Liver (tissue), 9 donors: ENCODE results near the gene TENT4A. TPM values are rescaled to one million over a fixed set of nuclear protein-coding genes. Genes with fewer than 3 reads are reported as not detected.

ENCODE experiments used
- DNase-seq: peaks from one replicate; pipeline ENCODE4 v3.0.0-alpha.2; 2017; ENCODE audit warnings: low spot score
- H3K27ac ChIP-seq, 2 donors: one replicate each; pipeline ENCODE4 v1.7.0; 2013; ENCODE audit warnings: inconsistent platforms in 2 of 2, low read length in 2 of 2, control low read depth in 1 of 2, low read depth in 1 of 2, mild to moderate bottlenecking in 1 of 2
- H3K27me3 ChIP-seq, 4 donors: one replicate each; pipeline versions ENCODE4 v1.6.1 to v1.7.0; 2013; ENCODE audit warnings: low read length in 3 of 4, inconsistent platforms in 1 of 4, mild to moderate bottlenecking in 1 of 4, moderate library complexity in 1 of 4; ENCODE audit not compliant: control insufficient read depth in 4 of 4, insufficient read depth in 4 of 4
- H3K36me3 ChIP-seq, 4 donors: one replicate each; pipeline versions ENCODE4 v1.6.1 to v1.7.0; 2013; ENCODE audit warnings: low read length in 3 of 4, mild to moderate bottlenecking in 3 of 4, low read depth in 1 of 4, moderate library complexity in 1 of 4; ENCODE audit not compliant: control insufficient read depth in 4 of 4, insufficient read depth in 3 of 4
- H3K4me1 ChIP-seq, 4 donors: one replicate each; pipeline versions ENCODE4 v1.6.1 to v1.7.0; 2013; ENCODE audit warnings: low read length in 3 of 4, mild to moderate bottlenecking in 3 of 4, moderate library complexity in 1 of 4; ENCODE audit not compliant: control insufficient read depth in 4 of 4, insufficient read depth in 4 of 4
- H3K4me3 ChIP-seq, 3 donors: one replicate each; pipeline versions ENCODE4 v1.6.1 to v1.7.0; 2013; ENCODE audit warnings: low read length in 3 of 3, control low read depth in 1 of 3, low read depth in 1 of 3, mild to moderate bottlenecking in 1 of 3
- H3K9ac ChIP-seq, 2 donors: one replicate each; pipeline ENCODE4 v1.7.0; 2013; ENCODE audit warnings: low read length in 2 of 2, mild to moderate bottlenecking in 2 of 2, moderate library complexity in 2 of 2, control low read depth in 1 of 2, low read depth in 1 of 2
- H3K9me3 ChIP-seq, 4 donors: one replicate each; pipeline versions ENCODE4 v1.6.1 to v1.7.0; 2013; ENCODE audit warnings: low read length in 3 of 4; ENCODE audit not compliant: control insufficient read depth in 4 of 4
- ATF3 ChIP-seq: IDR thresholded peaks from 2 replicates; pipeline ENCODE4 v1.6.1; 2016; ENCODE audit warnings: antibody characterized with exemption
- CTCF ChIP-seq: fragments of 150-350 bp; IDR thresholded peaks from 2 replicates; pipeline ENCODE4 v1.5.1; 2017; ENCODE audit warnings: improper control_type of control experiment, low read depth, low read length; ENCODE audit not compliant: missing input control
- FOXA1 ChIP-seq: IDR thresholded peaks from 2 replicates; pipeline ENCODE4 v1.6.1; 2016; ENCODE audit warnings: antibody characterized with exemption
- FOXA2 ChIP-seq: IDR thresholded peaks from 2 replicates; pipeline ENCODE4 v1.6.1; 2016; ENCODE audit warnings: antibody characterized with exemption
- GABPA ChIP-seq, 2 donors: IDR thresholded peaks in 1 of 2; conservative IDR thresholded peaks in 1 of 2; 2 replicates each; pipeline ENCODE4 v1.6.1; 2016; ENCODE audit warnings: antibody characterized with exemption in 2 of 2, mild to moderate bottlenecking in 1 of 2, moderate library complexity in 1 of 2
- HNF4A ChIP-seq, 2 donors: conservative IDR thresholded peaks; 2 replicates each; pipeline ENCODE4 v1.6.1; 2016; ENCODE audit warnings: antibody characterized with exemption in 2 of 2, mild to moderate bottlenecking in 2 of 2
- JUND ChIP-seq, 2 donors: IDR thresholded peaks; 2 replicates each; pipeline ENCODE4 v1.6.1; 2016; ENCODE audit warnings: antibody characterized with exemption in 2 of 2
- MAX ChIP-seq: IDR thresholded peaks from 2 replicates; pipeline ENCODE4 v1.6.1; 2016; ENCODE audit warnings: antibody characterized with exemption
- NR2F2 ChIP-seq: IDR thresholded peaks from 2 replicates; pipeline ENCODE4 v1.6.1; 2016; ENCODE audit warnings: antibody characterized with exemption
- RAD21 ChIP-seq, 2 donors: IDR thresholded peaks; 2 replicates each; pipeline ENCODE4 v1.6.1; 2016; ENCODE audit warnings: antibody characterized with exemption in 2 of 2, mild to moderate bottlenecking in 2 of 2
- REST ChIP-seq: IDR thresholded peaks from 2 replicates; pipeline ENCODE4 v1.6.1; 2016; ENCODE audit warnings: antibody characterized with exemption, mild to moderate bottlenecking
- RXRA ChIP-seq, 2 donors: IDR thresholded peaks; 2 replicates each; pipeline ENCODE4 v1.6.1; 2017 to 2018; ENCODE audit warnings: antibody characterized with exemption in 2 of 2, mild to moderate bottlenecking in 1 of 2
- SP1 ChIP-seq: IDR thresholded peaks from 2 replicates; pipeline ENCODE4 v1.6.1; 2018; ENCODE audit warnings: antibody characterized with exemption, mild to moderate bottlenecking
- YY1 ChIP-seq: IDR thresholded peaks from 2 replicates; pipeline ENCODE4 v1.6.1; 2016; ENCODE audit warnings: antibody characterized with exemption, mild to moderate bottlenecking
- ZBTB33 ChIP-seq: IDR thresholded peaks from 2 replicates; pipeline ENCODE4 v1.6.1; 2016; ENCODE audit warnings: antibody characterized with exemption
- WGBS: extraction: QIAGEN DNeasy Blood & Tissue Kit; methylation state at CpG from one replicate; pipeline ENCODE4 v1.1.7; 2013; 5-methylcytosine and 5-hydroxymethylcytosine counted together
- polyA plus RNA-seq, 2 donors: library from polyadenylated mRNA; stranded (reverse) in 1 of 2; unstranded in 1 of 2; fragments of 200-250 nt in 1 of 2; fragments of >200 nt in 1 of 2; fragmentation: Nextera tagmentation in 1 of 2; extraction: Ambion mirVana in 1 of 2; gene quantifications; one replicate each; pipeline versions ENCODE4 v1.2.1 to v1.2.3, GENCODE V29; 2013 to 2015
- total RNA-seq, 2 donors: library from RNA; depleted of rRNA; stranded (reverse); fragments of >200 nt; gene quantifications; one replicate each; pipeline ENCODE4 v1.2.3, GENCODE V29; 2014
- donor health status: healthy.
- donor health status: healthy.
- donor health status: healthy.
- donor health status: healthy.
- donor health status: healthy.

The TENT4A gene
- total and polyA plus RNA-seq, 4 donors: 3.9 to 15.1 (median 8.1) TPM

DNA sequence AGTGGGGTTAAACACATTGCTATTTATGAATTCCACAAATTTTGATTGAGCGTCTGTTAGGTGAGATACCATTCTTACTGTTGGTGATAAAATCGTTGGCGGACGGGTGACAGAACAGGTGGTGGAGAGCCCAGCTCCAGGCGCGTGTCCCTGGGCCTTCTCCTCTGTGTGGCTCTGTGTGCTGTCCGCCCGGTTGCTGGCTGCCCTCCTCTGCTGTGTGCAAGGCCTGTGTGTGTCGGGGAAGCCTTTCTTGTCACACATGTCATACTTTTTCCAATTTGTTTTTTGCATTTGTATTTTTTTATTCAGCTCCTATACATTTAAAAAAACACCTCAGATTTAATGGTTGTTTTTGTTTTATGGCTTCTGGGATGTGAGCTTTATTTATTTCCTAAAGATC is 33.9 kb downstream of the TENT4A start:
- Histone ChIP-seq H3K27ac (no peak overlapping the region), H3K4me3 (no peak overlapping the region), H3K27me3 (no peaks in the 10 kb centered on the region), H3K36me3 (peaks cover 4 to 51% (median 48%) of the 10 kb centered on the region in 4 donors), H3K9me3 (no peaks in the 10 kb centered on the region), H3K4me1 (peaks cover 0 to 11% (median 4%) of the 10 kb centered on the region in 4 donors), H3K9ac (no peak overlapping the region)
- WGBS: 90% methylated on average over 9 of the region's 9 CpGs
- DNase-seq: no peak
- TF ChIP-seq CTCF: no peak
- TF ChIP-seq JUND (IDR thresholded peaks at IDR 0.05): no peak
- TF ChIP-seq YY1: no peak
- TF ChIP-seq GABPA (IDR thresholded peaks at IDR 0.05 in 1 of 2, conservative IDR thresholded peaks at IDR 0.05 in 1 of 2): no peak
- TF ChIP-seq RAD21 (IDR thresholded peaks at IDR 0.05): no peak
- TF ChIP-seq HNF4A (conservative IDR thresholded peaks at IDR 0.05): no peak
- TF ChIP-seq FOXA2: no peak
- TF ChIP-seq FOXA1: no peak
- TF ChIP-seq NR2F2: no peak
- no peak for TF ChIP-seq RXRA (IDR thresholded peaks at IDR 0.05)
- TF ChIP-seq REST: no peak
- TF ChIP-seq ATF3: no peak

GRCh38 chr5:6748142-6748541 is 34.9 kb downstream of the TENT4A start:
- no peaks in the 10 kb centered on the region for H3K27me3 ChIP-seq
- peaks cover 4 to 54% (median 50%) of the 10 kb centered on the region in 4 donors for H3K36me3 ChIP-seq
- TF ChIP-seq YY1 (no peak), MAX (no peak), FOXA2 (no peak), NR2F2 (no peak), ZBTB33 (no peak), HNF4A (conservative IDR thresholded peaks at IDR 0.05) (no peak), SP1 (no peak), GABPA (IDR thresholded peaks at IDR 0.05 in 1 of 2, conservative IDR thresholded peaks at IDR 0.05 in 1 of 2) (no peak), REST (no peak), RAD21 (IDR thresholded peaks at IDR 0.05) (no peak), CTCF (no peak)
- no peak overlapping the region for H3K27ac ChIP-seq
- no peaks in the 10 kb centered on the region for H3K9me3 ChIP-seq
- H3K4me1 ChIP-seq: peaks cover 0 to 11% (median 4%) of the 10 kb centered on the region in 4 donors
- WGBS: 95% methylated on average over 11 of the region's 11 CpGs
- no peak for DNase-seq
- no peak overlapping the region for H3K9ac ChIP-seq
- H3K4me3 ChIP-seq: no peak overlapping the region
